ENCODE data around the gene MGARP. TPM values are rescaled to one million over a fixed set of nuclear protein-coding genes. Genes with fewer than 3 reads are reported as not detected.

Gene MGARP
- total RNA-seq, 1 experiment from 2014 or later, result 0.22 TPM

DNA sequence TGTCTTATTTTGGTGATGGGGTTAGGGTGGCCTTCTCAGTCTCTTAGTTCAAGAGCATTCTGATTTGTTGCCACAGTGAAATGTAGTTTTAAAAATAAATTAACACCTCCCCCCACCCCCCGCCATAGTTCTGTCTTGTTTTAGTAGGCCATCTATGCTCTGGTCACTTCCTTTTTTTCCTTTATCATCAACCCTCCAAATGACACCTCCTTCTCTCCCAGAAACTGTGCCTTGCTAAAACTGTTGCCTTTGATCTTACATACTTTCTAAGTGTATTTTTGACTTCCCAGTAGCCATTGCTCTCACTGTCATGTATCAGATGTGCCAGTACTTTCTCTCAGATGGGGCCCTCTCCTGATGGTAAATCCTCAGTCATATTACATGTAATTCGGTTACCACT, 36.7 kb upstream of the MGARP start:
- TF ChIP-seq TCF7L2 (IDR thresholded peaks at IDR 0.05; ENCODE audit: borderline replicate concordance, extremely low read depth, insufficient read depth, insufficient read length) (no peak), EZH2 (IDR thresholded peaks at IDR 0.05) (no peak), ELF1 (IDR thresholded peaks at IDR 0.05; ENCODE audit: borderline replicate concordance, low read depth) (no peak), JUND (IDR thresholded peaks at IDR 0.05) (no peak), RAD21 (IDR thresholded peaks at IDR 0.05; ENCODE audit: low read depth) (no peak)
- TF ChIP-seq, protein P1, sequence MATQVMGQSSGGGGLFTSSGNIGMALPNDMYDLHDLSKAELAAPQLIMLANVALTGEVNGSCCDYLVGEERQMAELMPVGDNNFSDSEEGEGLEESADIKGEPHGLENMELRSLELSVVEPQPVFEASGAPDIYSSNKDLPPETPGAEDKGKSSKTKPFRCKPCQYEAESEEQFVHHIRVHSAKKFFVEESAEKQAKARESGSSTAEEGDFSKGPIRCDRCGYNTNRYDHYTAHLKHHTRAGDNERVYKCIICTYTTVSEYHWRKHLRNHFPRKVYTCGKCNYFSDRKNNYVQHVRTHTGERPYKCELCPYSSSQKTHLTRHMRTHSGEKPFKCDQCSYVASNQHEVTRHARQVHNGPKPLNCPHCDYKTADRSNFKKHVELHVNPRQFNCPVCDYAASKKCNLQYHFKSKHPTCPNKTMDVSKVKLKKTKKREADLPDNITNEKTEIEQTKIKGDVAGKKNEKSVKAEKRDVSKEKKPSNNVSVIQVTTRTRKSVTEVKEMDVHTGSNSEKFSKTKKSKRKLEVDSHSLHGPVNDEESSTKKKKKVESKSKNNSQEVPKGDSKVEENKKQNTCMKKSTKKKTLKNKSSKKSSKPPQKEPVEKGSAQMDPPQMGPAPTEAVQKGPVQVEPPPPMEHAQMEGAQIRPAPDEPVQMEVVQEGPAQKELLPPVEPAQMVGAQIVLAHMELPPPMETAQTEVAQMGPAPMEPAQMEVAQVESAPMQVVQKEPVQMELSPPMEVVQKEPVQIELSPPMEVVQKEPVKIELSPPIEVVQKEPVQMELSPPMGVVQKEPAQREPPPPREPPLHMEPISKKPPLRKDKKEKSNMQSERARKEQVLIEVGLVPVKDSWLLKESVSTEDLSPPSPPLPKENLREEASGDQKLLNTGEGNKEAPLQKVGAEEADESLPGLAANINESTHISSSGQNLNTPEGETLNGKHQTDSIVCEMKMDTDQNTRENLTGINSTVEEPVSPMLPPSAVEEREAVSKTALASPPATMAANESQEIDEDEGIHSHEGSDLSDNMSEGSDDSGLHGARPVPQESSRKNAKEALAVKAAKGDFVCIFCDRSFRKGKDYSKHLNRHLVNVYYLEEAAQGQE (IDR thresholded peaks at IDR 0.05; ENCODE audit: low read depth), result no peak
- H3K27me3 ChIP-seq (ENCODE audit: insufficient read depth, low read length), result no peaks in the 10 kb centered on the region
- ChIA-PET CTCF (no interaction called here), POLR2A (no interaction called here), RAD21 (ENCODE audit: low non-redundant PET in 1 of 2, low total read pairs in 2 of 2, uncharacterized antibody in 2 of 2, unreplicated experiment in 2 of 2) (no interaction called here)
- intact Hi-C loops (cut with micrococcal nuclease), result no loop called here
- no TSS peak for BruUV-seq (replicated peaks)
- DNase-seq (ENCODE audit: low read depth, low spot score) (no peak), ATAC-seq (no peak)
- no peak overlapping the region for H3K9ac ChIP-seq (ENCODE audit: low read length)
- H4K20me1 ChIP-seq (ENCODE audit: insufficient read depth), result peaks cover 61% of the 10 kb centered on the region; the same call in 1 of the 2 replicates
- H3K4me2 ChIP-seq (ENCODE audit: low read length), result no peak overlapping the region
- no peaks in the 10 kb centered on the region for H3K9me3 ChIP-seq (ENCODE audit: control insufficient read depth in 1 of 2, insufficient read depth in 1 of 2, low read depth in 1 of 2, low read length in 2 of 2)
- no peaks in the 10 kb centered on the region for H3K4me1 ChIP-seq (ENCODE audit: control insufficient read depth in 1 of 2, insufficient read depth in 2 of 2, low read length in 2 of 2)
- H3K9me2 ChIP-seq (ENCODE audit: insufficient read depth), result no peaks in the 10 kb centered on the region
- no peak overlapping the region for H2AFZ ChIP-seq (ENCODE audit: low read depth, low read length, poor library complexity, severe bottlenecking)
- H3K4me3 ChIP-seq (replicated peaks in 1 of 2; ENCODE audit: low read depth in 1 of 2, low read length in 2 of 2), result no peak overlapping the region
- H3K27ac ChIP-seq (ENCODE audit: low read depth, low read length), result no peak overlapping the region
- peaks cover 100% of the 10 kb centered on the region for H3K79me2 ChIP-seq (ENCODE audit: insufficient read depth, low read length)
- no peaks in the 10 kb centered on the region for H3K36me3 ChIP-seq (ENCODE audit: control insufficient read depth in 1 of 2, insufficient read depth in 2 of 2, low read length in 2 of 2)

DNA sequence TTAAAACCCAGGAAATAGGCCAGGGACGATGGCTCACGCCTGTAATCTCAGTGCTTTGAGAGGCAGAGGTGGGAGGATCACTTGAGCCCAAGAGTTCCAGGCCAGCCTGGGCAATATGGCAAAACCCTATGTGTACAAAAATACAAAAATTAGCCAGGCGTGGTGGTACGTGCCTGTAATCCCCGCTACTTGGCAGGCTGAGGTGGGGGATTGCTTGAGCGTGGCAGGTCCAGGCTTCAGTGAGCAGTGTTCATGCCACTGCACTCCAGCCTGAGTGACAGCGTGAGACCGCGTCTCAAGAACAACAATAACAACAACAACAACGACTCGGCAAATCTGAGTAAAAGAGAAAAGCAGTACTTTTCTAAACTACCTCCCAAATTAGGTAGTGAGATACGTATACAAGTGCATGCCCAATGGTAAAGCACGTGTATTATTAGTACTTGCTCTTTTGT, 35.2 kb upstream of the MGARP start:
- Histone ChIP-seq H3K27ac (ENCODE audit: low read depth, low read length) (no peak overlapping the region), H3K4me1 (ENCODE audit: control insufficient read depth in 1 of 2, insufficient read depth in 2 of 2, low read length in 2 of 2) (no peaks in the 10 kb centered on the region), H3K79me2 (ENCODE audit: insufficient read depth, low read length) (peaks cover 100% of the 10 kb centered on the region), H4K20me1 (ENCODE audit: insufficient read depth) (peaks cover 65% of the 10 kb centered on the region; the same call in 1 of the 2 replicates), H3K4me2 (ENCODE audit: low read length) (no peak overlapping the region), H2AFZ (ENCODE audit: low read depth, low read length, poor library complexity, severe bottlenecking) (no peak overlapping the region), H3K27me3 (ENCODE audit: insufficient read depth, low read length) (no peaks in the 10 kb centered on the region), H3K36me3 (ENCODE audit: control insufficient read depth in 1 of 2, insufficient read depth in 2 of 2, low read length in 2 of 2) (no peaks in the 10 kb centered on the region), H3K4me3 (replicated peaks in 1 of 2; ENCODE audit: low read depth in 1 of 2, low read length in 2 of 2) (no peak overlapping the region), H3K9me2 (ENCODE audit: insufficient read depth) (no peaks in the 10 kb centered on the region), H3K9me3 (ENCODE audit: control insufficient read depth in 1 of 2, insufficient read depth in 1 of 2, low read depth in 1 of 2, low read length in 2 of 2) (no peaks in the 10 kb centered on the region), H3K9ac (ENCODE audit: low read length) (no peak overlapping the region)
- POLR2A ChIA-PET, result interaction anchor here (0.5 kb wide), 1 partner anchor 234 kb away, joined by 3 read pairs; no protein-coding TSS in a partner anchor
- ATAC-seq (no peak), DNase-seq (ENCODE audit: low read depth, low spot score) (no peak)
- CTCF ChIA-PET, result no interaction called here
- no peak for TF ChIP-seq EGR1 (IDR thresholded peaks at IDR 0.05; ENCODE audit: low read depth)
- TF ChIP-seq, protein P2, sequence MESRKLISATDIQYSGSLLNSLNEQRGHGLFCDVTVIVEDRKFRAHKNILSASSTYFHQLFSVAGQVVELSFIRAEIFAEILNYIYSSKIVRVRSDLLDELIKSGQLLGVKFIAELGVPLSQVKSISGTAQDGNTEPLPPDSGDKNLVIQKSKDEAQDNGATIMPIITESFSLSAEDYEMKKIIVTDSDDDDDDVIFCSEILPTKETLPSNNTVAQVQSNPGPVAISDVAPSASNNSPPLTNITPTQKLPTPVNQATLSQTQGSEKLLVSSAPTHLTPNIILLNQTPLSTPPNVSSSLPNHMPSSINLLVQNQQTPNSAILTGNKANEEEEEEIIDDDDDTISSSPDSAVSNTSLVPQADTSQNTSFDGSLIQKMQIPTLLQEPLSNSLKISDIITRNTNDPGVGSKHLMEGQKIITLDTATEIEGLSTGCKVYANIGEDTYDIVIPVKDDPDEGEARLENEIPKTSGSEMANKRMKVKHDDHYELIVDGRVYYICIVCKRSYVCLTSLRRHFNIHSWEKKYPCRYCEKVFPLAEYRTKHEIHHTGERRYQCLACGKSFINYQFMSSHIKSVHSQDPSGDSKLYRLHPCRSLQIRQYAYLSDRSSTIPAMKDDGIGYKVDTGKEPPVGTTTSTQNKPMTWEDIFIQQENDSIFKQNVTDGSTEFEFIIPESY (IDR thresholded peaks at IDR 0.05; ENCODE audit: extremely low read depth, insufficient replicate concordance, low read length), result no peak
- no peak for TF ChIP-seq RAD21 (IDR thresholded peaks at IDR 0.05; ENCODE audit: low read depth)
- TF ChIP-seq, protein P3, sequence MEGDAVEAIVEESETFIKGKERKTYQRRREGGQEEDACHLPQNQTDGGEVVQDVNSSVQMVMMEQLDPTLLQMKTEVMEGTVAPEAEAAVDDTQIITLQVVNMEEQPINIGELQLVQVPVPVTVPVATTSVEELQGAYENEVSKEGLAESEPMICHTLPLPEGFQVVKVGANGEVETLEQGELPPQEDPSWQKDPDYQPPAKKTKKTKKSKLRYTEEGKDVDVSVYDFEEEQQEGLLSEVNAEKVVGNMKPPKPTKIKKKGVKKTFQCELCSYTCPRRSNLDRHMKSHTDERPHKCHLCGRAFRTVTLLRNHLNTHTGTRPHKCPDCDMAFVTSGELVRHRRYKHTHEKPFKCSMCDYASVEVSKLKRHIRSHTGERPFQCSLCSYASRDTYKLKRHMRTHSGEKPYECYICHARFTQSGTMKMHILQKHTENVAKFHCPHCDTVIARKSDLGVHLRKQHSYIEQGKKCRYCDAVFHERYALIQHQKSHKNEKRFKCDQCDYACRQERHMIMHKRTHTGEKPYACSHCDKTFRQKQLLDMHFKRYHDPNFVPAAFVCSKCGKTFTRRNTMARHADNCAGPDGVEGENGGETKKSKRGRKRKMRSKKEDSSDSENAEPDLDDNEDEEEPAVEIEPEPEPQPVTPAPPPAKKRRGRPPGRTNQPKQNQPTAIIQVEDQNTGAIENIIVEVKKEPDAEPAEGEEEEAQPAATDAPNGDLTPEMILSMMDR (IDR thresholded peaks at IDR 0.05 in 2 of 3, conservative IDR thresholded peaks at IDR 0.05 in 1 of 3; ENCODE audit: borderline replicate concordance in 1 of 3, insufficient read depth in 1 of 3, low read depth in 2 of 3, low read length in 2 of 3), result no peak
- no peak for TF ChIP-seq SRF (IDR thresholded peaks at IDR 0.05; ENCODE audit: low read depth)
- no TSS peak for BruUV-seq (replicated peaks)
- intact Hi-C loops (cut with micrococcal nuclease), result no loop called here
- RAD21 ChIA-PET (ENCODE audit: low non-redundant PET in 1 of 2, low total read pairs in 2 of 2, uncharacterized antibody in 2 of 2, unreplicated experiment in 2 of 2), result no interaction called here

Data from HCT116 (cell line).